Activated CD4-positive, alpha-beta T cell treated with anti-CD3 and anti-CD28 coated beads, Interleukin-2, Interleukin-4, amounts not matched to agents 100 ng/mL and 50 ng/mL, durations not matched to agents 16 hours and 8 hours (primary cell): ENCODE measurements around the gene NPPA.
A peak's percentile ranks its signal among the peaks of the same experiment; 100 is the strongest.

Experiments
- DNase-seq: peaks from one replicate; pipeline ENCODE4 v3.0.0-alpha.2; 2020; ENCODE audit warnings: low spot score

The NPPA gene

GRCh38 chr1:11874258-11874562, 26.6 kb upstream of the NPPA start:
- DNase-seq, result no peak

GRCh38 chr1:11873395-11874257, 26.0 kb upstream of the NPPA start:
- no peak for DNase-seq

GRCh38 chr1:11872545-11872944, 25.0 kb upstream of the NPPA start:
- no peak for DNase-seq

GRCh38 chr1:11869650-11870207, 22.1 kb upstream of the NPPA start:
- DNase-seq, result no peak

GRCh38 chr1:11869104-11869503, 21.5 kb upstream of the NPPA start:
- DNase-seq, result no peak

- no peak for DNase-seq
Observed at GRCh38 chr1:11868331-11868980, 20.9 kb upstream of the NPPA start.

- no peak for DNase-seq
Observed at GRCh38 chr1:11862890-11863289, 15.3 kb upstream of the NPPA start.

- DNase-seq, result no peak
Observed at GRCh38 chr1:11860587-11860986, 13.0 kb upstream of the NPPA start.

GRCh38 chr1:11860083-11860482, 12.5 kb upstream of the NPPA start:
- DNase-seq, result no peak

- peak; percentile 48 for DNase-seq
Observed at GRCh38 chr1:11858968-11859871, 11.6 kb upstream of the NPPA start.

GRCh38 chr1:11858613-11858967, 11.0 kb upstream of the NPPA start, which contains the start of gene NPPB:
Gene NPPB (minus strand): TSS chr1:11858945. CDS start chr1:11858833, 112 bp downstream.
- DNase-seq, result no peak

GRCh38 chr1:11858158-11858557, 10.6 kb upstream of the NPPA start:
- DNase-seq, result no peak

GRCh38 chr1:11857164-11857851, 9.7 kb upstream of the NPPA start:
- no peak for DNase-seq

- DNase-seq, result no peak
Observed at GRCh38 chr1:11856698-11857097, 9.1 kb upstream of the NPPA start.

GRCh38 chr1:11855430-11855829, 7.8 kb upstream of the NPPA start:
- peak; percentile 22 for DNase-seq

- DNase-seq, result no peak
Observed at GRCh38 chr1:11854519-11854918, 6.9 kb upstream of the NPPA start.

GRCh38 chr1:11851180-11851579, 3.6 kb upstream of the NPPA start:
- DNase-seq, result no peak

- no peak for DNase-seq
Observed at GRCh38 chr1:11850156-11850555, 2.6 kb upstream of the NPPA start.

- DNase-seq, result no peak
Observed at GRCh38 chr1:11848373-11848700, 754 bp upstream of the NPPA start.

GRCh38 chr1:11845641-11846335, 1.8 kb downstream of the NPPA start:
- no peak for DNase-seq
